ENCODE results near the gene SLC35D2.

The SLC35D2 gene

DNA sequence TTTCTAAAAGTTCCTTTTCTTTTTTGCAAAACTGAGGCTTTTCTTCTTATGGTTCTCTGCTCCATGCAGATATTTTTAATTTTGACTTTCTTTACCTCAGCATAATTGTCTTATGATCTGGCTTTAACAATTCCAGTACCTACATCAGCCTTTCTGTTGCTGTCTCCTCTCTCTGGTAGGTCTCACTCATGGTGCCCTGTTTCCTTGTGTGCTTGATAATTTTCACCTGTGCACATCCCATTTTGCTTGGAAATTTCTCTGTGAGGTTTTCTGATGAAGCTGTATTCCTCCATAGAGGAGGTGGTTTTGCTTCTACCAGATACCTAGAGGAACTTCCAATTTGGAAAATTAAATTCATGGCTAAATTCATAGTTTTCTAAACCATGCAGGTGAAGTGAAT lies 79.3 kb downstream of the SLC35D2 start:
- no peak for DNase-seq

DNA sequence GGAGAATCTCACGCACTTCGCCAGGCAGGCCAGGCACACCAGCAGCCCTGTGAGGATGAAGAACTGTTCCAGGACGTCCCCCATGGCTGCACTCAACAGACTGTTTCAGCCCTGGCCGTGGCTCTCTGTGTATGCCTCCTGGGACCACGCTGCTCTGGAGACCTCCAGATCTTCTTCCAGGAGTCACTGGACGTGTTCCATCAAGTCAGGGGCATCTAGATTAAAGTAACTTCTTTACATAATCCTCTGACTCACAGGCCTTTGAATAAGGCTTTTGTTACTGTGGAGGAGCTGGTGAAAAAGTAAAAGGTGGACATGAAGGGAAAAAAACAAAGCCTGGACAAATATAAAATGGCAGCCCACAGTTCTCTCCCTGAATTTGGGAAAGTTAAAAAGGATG lies 81.5 kb downstream of the SLC35D2 start, which contains the start of gene HSD17B3:
Gene HSD17B3, minus strand, starts transcription at position 156 of the 400 bp plus-strand sequence. Its CDS starts 72 bp downstream, at position 84.
- DNase-seq, result no peak

- DNase-seq, result no peak
Observed at GRCh38 chr9:96299823-96300222, 83.7 kb downstream of the SLC35D2 start.

DNA sequence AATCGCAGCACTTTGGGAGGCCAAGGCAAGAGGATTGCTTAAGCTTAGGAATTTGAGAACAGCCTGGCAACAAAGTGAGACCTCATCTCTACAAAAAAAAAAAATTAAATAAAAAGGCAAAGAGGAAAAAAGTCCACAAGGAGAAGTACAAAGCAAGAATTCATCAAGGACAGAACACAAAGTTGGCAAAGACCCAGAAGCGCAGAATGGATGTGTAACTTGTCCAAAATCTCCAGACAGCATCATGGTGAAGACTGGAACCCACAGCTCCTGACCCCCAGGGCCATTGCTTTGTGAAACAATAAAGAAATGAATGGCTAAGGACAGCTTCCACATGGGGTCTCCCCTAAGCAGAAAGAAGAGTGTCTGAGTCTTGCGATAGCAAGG lies 89.4 kb downstream of the SLC35D2 start:
- no peak for DNase-seq

DNA sequence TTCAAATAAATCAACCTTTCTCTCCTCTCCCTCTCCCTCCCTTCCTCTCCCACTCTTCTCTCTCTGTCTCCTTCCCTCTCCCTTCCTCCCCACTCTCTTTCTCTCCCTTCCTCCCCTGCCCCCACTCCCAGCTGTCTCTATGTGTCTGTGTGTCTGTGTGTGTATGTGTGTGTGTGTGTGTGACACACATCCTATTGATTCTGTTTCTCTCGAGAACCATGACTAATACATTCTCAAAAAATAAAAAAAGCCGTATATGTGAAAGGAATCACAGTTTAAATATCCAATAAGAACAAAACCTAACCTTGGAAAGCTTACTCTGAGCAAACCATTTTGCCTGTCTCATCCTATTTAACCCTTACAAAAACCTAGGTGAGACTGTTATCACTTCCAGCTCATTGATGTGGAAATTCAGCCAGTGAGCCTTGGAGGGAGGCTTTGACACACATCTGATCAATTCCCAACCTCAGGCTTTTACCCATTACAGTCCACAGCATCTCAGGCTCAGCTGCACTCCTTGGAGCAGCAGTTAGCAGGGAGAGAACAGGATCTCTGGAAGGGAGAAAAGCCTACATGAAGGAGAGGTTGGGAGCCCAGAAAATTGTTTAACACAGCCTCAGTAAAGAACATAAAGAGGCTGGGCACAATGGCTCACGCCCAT lies 89.9 kb downstream of the SLC35D2 start:
- no peak for DNase-seq

DNA sequence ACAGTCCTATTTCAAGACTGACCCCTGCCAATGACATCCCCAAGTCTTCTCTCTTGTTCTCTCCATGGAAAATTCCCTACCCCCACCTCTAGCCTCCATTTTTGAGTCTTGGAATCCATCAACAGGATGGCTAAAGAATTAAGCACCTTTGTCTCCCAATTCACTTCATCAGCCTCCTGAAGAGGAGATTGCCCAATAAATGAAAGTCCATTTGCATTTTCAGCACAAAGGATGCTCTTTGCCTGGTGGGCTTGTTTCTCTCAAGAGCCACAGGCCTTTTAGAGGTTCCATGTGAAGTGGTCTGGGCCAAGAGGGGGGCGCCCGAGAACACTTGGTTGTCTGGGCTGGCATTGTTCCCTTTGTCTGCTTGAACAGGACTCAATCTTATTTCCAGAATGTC lies 94.1 kb downstream of the SLC35D2 start:
- DNase-seq, result no peak

DNA sequence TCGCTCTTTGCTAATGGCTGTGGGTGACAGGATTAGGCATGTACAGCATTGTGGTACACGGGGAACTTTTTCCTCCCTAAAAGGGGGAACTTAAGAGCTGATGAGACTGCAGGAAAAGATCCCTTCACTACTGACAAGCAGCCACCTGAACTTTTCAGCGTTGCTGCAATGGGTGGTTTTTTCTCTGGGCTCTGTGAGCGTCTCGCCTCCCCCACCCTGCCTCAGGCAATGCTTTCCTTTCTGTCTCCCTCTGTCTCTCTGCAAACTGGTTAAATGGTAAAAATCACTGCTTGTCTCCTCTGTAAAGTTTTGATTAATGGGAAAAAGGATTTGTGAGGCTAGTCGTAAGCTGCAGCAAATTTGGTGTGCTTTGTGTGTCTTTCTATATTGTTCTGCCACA lies 101.9 kb downstream of the SLC35D2 start:
- DNase-seq, result no peak

DNA sequence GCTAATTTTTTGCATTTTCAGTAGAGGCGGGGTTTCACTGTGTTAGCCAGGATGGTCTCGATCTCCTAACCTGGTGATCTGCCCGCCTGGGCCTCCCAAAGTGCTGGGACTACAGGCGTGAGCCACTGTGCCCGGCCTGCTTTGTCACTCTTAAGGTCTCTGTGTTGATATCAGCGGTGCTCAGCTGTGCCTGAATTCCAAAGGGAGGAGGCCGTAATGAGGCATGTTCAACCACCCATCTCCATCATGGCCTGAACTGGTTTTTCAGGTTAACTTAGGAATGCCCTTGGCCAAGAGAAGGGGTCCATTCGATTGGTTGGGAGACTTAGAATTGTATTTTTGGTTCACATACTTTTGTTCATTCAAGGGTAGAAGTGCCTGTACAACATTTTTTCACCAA lies 103.6 kb downstream of the SLC35D2 start:
- DNase-seq, result no peak

DNA sequence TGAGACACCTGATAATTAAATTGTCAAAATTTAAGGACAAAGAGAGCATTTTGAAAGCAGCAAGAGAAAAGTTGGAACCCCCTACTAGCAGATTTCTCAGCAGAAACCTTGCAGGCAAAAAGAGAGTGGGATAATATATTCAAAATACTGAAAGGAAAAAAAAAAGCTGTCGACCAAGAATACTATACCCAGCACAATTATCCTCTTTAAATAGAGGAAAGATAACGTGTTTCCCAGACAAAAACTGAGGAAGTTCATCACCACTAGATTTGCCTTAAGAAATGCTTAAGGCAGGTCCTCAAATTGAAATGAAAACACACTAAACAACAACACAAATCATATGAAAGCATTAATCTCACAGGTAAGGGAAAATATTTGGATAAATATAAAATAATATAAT lies 108.6 kb downstream of the SLC35D2 start:
- no peak for DNase-seq
